ENCODE results near the gene PMEPA1. TPM values are rescaled to one million over a fixed set of nuclear protein-coding genes. Genes with fewer than 3 reads are reported as not detected.

Gene PMEPA1
- total and polyA plus RNA-seq, 2 experiments from 2014 or later = 7.3 to 15.4 TPM

GRCh38 chr20:57618764-57619050, 91.1 kb downstream of the PMEPA1 start:
- no peak overlapping the region for H3K4me2 ChIP-seq
- no peak for ATAC-seq

More at GRCh38 chr20:57618764-57619050, 91.1 kb downstream of the PMEPA1 start:
- Mint-ChIP-seq H3K9me3 (no peaks in the 10 kb centered on the region; the same call in 2 of the 3 replicates), H3K27me3 (ENCODE audit: insufficient read depth, low read depth, poor library complexity) (peaks cover 4% of the 10 kb centered on the region), H3K4me3 (no peak overlapping the region), H3K27ac (no peak overlapping the region), H3K36me3 (ENCODE audit: low read depth) (no peaks in the 10 kb centered on the region), H3K4me1 (peaks cover 2% of the 10 kb centered on the region; the same call in 2 of the 3 replicates)
- Histone ChIP-seq H3K9me2 (ENCODE audit: insufficient read depth) (peaks cover 8% of the 10 kb centered on the region; the same call in 1 of the 2 replicates), H3K27ac (ENCODE audit: low read depth) (no peak overlapping the region), H2AFZ (no peak overlapping the region), H3F3A (replicated peaks; ENCODE audit: low read depth) (no peaks in the 10 kb centered on the region), H3K36me3 (ENCODE audit: insufficient read depth) (no peaks in the 10 kb centered on the region), H3K27me3 (ENCODE audit: insufficient read depth) (no peaks in the 10 kb centered on the region), H3K4me1 (ENCODE audit: insufficient read depth) (no peaks in the 10 kb centered on the region), H3K4me3 (no peak overlapping the region), H3K79me2 (replicated peaks; ENCODE audit: insufficient read depth) (no peaks in the 10 kb centered on the region), H4K20me1 (replicated peaks; ENCODE audit: insufficient read depth) (no peaks in the 10 kb centered on the region)
- TF ChIP-seq ZNF462 (CRISPR knock-in tag; IDR thresholded peaks at IDR 0.05) (no peak), POLR2AphosphoS5 (IDR thresholded peaks at IDR 0.05; ENCODE audit: low read depth) (no peak), CTCF (conservative IDR thresholded peaks at IDR 0.05; ENCODE audit: low read depth in 2 of 2) (no peak), NANOG (IDR thresholded peaks at IDR 0.05; ENCODE audit: borderline replicate concordance) (no peak), REST (IDR thresholded peaks at IDR 0.05; ENCODE audit: unreplicated experiment) (no peak), STAT1 (IDR thresholded peaks at IDR 0.05; ENCODE audit: unreplicated experiment) (no peak), CREB1 (CRISPR knock-in tag; IDR thresholded peaks at IDR 0.05; ENCODE audit: low read depth) (no peak), EZH2phosphoT487 (IDR thresholded peaks at IDR 0.05; ENCODE audit: unreplicated experiment) (no peak), ETS1 (IDR thresholded peaks at IDR 0.05) (no peak), ZNF114 (CRISPR knock-in tag; IDR thresholded peaks at IDR 0.05) (no peak), JUNB (IDR thresholded peaks at IDR 0.05; ENCODE audit: unreplicated experiment) (no peak), EZH2 (IDR thresholded peaks at IDR 0.05; ENCODE audit: low read depth, unreplicated experiment) (no peak), ZNF331 (CRISPR knock-in tag; IDR thresholded peaks at IDR 0.05; ENCODE audit: low read depth) (no peak)
- no peak for DNase-seq (ENCODE audit: low spot score)

All from GM23338 (cell line).